ENCODE results near the gene DPEP2.
"Not testable (repeated sequence)": the region's sequence is repeated elsewhere in the genome, so short reads cannot be mapped to it uniquely, and the experiment has no call there.

The DPEP2 gene

DNA sequence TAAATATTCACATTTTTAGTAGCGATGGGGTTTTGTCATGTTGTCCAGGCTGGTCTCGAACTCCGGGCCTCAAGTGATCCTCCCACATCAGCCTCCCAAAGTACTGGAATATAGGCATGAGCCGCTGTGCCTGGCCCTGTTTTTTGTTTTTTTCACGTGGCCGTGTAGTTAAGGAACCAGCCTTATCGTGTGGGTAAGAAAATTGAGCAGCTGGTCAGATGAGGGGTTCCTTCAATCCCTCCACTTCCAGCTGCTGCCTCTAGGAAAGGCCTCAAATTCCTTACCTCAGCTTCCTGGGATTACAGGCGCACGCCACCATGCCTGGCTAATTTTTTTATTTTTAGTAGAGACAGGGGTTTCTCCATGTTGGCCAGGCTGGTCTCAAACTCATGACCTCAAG is 5.9 kb upstream of the DPEP2 start:
- peak; percentile 36 to 58 (median 48) for DNase-seq

DNA sequence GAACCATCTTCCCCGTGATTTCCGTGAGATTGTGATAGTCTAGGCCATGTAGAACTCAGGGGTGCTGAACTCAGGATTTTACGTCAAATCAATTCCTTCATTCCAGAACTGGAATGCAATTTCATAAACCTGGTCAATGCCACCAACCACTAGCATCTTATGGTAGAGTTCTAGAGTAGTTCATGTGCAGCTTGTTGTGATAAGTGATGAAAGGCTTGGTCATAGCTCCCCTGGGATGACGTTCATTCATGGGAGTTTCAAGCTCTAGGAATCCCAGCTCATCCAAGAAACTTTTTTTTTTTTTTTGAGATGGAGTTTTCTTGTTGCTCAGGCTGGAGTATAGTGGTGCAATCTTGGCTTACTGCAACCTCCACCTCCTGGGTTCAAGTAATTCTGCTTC is 3.7 kb upstream of the DPEP2 start:
- DNase-seq, result no peak

DNA sequence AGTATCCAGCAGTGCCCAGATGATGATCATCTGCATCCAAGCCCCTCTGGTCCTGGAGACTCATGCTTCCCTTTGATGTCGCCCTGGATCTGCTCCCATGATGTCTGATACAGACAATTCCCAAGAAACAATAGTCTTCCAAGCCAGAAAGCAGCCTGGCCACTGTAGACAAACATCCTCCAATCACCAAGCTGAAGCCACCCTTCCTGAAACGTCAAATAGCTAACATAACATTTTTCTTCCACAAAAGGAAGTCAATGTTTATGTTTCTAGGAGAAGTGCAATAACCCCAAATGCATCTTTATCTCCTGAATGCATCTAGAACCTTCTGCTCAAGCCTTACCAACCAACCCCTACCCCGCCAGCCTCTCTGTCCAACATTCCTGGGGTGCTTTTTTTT is 1.2 kb upstream of the DPEP2 start:
- peak; percentile 38 to 64 (median 60) for DNase-seq

DNA sequence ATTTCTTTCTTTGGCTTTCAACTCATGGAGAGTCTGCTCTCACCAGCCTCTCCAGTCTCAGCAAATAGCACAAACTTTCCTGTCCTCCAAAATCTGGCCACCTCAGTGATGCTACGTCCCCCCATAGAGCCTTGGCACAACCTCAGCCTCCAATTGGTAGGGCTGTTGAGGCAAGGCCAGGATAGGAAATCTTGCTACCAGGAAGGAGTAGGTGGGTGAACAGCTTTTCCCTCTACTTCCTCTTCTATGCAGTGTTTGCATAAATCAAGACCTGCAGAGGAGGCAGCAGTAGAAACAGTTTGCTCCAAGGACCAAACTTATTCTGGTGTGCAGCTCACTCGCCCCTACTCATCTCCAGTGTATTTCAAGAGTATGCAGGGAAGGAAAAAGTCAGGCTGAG is 701 bp upstream of the DPEP2 start:
- peak; percentile 45 to 83 (median 78) for DNase-seq

DNA sequence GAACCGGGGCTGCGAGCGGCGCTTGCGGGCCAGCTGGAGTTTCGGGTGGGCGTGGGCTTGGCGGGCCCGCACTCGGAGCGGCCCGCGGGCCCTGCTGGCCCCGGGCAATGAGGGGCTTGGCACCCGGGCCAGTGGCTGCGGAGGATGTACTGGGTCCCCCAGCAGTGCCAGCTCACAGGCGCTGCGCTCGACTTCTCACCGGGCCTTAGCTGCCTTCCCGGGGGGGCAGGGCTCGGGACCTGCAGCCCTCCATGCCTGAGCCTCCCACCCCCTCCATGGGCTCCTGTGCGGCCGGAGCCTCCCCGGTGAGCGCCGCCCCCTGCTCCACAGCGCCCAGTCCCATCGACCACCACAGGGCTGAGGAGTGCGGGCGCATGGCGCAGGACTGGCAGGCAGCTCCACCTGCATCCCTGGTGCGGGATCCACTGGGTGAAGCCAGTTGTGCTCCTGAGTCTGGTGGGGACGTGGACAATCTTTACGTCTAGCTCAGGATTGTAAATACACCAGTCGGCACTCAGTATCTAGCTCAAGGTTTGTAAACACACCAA is 979 bp downstream of the DPEP2 start:
- not testable (repeated sequence) for DNase-seq

DNA sequence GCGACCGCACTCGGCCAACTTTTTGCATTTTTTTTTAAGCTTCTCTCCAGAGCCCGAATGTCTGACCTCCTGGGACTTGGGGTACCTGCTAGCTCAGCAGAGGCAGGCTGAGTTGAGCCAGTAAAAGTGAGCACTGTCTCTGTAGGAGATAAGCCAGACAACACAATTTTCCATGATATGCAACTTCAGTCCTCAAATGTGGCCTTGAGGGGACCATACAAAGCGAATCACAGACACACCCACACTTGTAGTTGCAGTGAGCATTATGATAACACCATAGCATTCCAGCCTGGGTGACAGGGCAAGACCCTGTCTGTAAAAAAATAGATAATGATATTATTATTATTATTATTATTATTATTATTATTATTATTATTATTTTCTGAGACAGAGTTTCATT is 2.6 kb downstream of the DPEP2 start:
- no peak for DNase-seq

DNA sequence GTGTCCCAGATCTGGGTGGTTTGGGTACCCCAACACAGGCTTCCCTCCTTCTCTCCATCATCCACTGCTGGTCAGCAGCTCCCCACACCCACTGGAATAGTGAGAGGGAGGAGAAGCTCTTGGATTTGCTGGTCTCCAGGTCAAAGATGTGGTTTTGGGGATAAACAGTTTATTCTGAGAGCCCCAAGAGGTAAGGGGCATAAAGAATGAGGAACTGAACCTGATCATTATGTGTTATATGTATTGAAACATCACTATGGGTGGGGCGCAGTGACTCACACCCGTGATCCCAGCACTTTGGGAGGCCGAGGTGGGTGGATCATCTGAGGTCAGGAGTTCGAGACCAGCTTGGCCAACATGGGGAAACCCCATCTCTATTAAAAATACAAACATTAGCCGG is 3.9 kb downstream of the DPEP2 start:
- DNase-seq, result peak; percentile 31 to 68 (median 53)

DNA sequence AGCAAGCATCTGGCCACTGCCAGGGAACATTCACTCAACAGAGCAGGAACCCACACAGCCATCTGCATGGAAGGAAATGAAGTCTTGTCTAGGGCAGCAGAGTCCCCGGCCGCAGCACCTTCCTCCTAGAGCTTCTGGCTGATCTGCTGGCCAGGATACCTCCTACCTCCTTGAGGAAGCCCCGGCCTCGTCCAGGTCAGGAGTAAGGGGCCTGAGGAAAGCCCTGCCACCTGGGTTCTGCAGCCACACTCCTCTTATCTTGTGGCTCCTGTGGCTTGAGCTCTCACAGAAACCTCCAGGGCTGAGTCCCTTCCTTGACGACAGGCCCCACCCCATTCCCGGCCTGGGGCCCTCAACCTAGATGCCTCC is 5.3 kb downstream of the DPEP2 start:
- not testable (repeated sequence) for DNase-seq

DNA sequence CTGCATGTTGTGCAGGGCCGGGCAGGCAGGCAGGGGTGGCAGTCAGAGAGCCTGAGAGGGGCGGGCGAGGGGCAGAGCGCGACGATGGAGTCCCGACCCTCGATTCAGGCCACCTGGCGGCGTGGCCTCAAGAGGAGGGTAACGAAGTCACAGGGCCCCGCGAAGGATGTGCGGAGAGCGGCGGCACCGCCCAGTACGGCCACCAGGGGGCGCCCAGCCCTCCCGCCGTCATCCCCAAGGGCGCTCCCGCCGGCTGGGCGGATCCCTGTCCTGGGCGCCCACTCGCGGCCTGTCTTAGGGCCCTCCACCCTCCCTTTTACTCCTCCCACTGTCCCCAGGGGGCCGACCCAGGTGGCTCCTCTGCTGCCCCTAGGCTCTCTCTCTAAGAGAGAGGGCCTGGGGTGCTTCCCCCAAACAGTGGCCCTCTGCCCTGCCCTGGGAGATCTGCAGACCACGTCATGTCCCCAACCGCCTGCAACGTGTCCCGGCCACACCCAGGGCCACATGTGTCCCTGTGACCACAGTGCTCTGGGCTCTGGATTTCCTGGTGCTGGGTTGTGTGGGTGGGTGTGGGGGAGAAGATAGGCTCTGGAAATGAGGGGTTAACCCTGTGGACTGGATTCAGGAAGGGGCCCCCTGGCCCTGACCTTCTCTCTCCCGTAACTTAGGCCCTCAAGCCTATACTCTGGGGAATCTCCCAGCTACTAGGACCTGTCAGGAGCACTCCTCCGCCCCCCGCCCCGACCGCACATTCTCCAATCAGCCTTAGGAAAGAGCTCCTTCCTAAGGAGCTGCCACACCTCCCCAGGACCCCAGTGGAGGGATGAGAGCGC is 5.9 kb downstream of the DPEP2 start:
- peak; percentile 87 to 95 (median 92) for DNase-seq

DNA sequence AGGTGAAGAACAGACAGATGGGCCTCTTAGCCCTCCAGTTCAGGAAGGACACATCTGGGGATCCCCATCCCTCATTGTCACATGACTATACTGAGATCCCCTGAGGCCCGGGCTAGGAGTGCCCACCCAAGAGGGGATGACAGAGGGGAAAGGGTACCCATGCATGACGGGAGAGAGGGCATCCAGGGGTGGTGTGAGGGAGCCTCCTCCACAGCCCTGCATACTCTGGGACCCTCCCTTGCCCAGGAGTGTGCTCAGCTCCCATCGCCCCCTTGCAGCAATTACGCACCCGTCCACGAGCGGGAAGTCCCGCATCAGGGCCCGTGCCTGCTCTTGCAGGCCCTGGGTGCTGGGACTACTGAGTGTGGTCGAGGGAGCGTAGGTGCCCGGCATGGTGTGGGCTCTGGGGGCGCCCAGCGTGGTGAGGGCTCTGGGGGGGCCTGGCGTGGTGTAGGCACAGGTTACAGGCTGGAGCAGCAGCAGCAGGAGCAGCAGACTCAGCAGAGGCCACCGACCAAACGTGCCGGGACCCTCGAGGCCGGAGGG is 6.5 kb downstream of the DPEP2 start:
- no peak for DNase-seq

DNA sequence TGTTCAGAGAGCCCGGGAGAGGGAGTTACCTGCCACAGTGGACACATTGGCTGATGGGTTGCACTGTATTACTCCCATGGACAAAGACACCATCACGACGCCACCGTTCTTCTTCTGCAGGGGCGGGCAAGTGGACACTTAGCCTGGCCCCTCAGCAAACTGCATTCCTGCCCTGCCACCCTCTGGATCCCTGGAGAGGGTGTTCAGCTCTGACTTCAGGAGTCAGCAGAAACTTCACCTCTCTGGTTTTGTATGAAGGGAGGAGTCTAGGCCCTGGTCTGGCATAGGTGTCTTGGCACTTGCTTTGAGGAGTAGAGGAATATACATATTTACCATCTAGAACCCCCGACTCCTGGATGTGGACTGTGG is 9.3 kb downstream of the DPEP2 start:
- no peak for DNase-seq

DNA sequence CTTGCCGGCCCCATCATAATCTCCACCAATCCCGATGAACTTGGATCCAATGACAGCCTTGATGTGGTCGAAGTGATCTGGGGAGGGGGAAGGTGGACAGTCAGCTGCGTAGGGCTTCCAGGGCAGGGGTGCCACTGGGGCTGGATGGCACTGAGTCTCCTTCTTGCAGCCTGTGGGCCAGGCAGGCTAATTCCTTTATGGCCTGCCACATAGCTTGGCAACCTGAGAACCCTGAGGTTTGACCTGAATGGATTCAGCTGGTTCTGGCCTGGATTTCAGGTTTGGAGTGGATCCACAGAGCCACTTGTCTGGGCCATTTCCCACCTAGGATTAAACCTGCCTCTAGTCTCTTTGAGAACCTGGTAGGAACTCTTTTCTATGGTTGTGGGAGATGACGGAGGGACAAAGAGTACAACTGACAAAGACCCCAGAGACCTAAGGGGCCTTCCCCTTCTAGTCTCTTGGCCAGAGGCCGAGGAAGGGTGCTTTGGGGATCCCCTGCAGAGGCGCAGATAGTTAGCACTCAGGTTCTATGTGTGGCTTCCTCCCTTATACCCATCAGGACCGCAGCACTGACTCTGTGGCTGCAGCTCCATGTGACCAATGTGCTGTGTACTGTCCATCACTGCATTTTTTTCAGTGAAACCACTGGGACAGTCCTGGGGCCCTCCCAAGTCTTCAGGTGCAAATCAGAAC is 9.8 kb downstream of the DPEP2 start:
- no peak for DNase-seq

DNA sequence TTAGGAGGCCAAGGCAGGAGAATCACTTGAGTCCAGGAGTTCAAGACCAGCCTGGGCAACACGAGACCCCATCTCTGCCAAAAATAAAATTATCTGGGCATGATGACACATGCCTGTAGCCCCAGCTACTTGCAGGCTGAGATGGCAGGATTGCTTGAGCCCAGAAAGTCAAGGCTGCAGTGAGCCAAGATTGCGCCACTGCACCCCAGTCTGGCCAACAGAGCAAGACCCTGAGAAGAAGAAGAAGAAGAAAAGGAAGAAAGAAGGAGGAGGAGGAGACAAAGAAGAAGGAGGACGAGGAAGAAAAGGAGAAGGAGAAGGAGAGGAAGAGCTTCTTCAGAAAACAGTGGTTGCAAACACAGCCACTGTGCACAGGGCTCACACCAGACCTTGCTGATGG is 10.6 kb downstream of the DPEP2 start:
- no peak for DNase-seq

DNA sequence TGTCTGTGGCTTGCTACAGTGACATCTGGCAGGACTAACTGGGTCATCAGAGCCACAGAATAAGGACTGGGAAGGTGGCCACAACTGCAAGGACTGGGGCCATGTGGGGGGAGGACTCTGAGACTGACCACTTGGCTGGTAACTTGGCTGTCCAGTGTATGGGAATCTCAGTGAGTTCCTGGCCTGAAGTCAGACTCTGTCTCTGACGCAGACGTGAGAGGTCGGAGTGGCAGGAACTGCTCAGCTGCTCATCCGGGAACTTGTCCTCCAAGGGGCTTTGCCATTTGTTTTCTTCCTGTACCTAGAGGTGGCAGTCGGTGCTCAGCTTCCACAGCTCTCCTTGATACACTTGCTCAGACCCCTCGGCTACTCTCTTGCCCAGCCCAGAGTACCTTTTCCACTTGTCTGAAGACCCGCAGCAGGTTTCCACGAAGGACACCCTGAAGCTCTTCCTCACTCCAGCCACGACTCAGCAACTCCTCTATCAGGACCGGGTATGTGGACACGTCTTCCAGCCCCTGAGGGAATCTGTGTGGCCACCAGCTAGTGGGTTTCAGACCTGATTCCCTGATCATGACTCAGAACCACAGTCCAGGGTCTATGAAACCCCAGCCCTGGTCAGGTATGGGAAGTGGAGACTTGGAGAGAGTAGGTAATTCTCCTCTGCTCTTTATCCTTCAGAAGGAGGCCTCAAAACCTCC is 11.7 kb downstream of the DPEP2 start:
- no peak for DNase-seq

DNA sequence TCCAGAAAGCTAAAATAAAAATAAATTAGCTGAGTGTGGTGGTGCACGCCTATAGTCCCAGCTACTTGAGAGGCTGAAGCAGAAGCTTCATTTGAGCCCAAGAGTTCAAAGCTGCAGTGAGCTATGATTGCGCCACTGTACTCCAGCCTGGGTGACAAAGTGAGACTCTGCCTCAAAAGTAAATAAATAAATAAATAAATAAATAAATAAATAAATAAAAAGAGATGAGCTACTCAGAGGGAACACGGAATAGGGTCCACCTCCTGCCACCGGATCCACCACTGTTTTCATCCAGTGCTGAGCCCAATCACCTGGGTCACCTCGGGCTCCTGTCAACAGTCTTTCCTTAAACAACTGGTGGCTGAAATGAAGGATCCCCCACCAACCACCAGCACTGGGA is 12.3 kb downstream of the DPEP2 start:
- no peak for DNase-seq

DNA sequence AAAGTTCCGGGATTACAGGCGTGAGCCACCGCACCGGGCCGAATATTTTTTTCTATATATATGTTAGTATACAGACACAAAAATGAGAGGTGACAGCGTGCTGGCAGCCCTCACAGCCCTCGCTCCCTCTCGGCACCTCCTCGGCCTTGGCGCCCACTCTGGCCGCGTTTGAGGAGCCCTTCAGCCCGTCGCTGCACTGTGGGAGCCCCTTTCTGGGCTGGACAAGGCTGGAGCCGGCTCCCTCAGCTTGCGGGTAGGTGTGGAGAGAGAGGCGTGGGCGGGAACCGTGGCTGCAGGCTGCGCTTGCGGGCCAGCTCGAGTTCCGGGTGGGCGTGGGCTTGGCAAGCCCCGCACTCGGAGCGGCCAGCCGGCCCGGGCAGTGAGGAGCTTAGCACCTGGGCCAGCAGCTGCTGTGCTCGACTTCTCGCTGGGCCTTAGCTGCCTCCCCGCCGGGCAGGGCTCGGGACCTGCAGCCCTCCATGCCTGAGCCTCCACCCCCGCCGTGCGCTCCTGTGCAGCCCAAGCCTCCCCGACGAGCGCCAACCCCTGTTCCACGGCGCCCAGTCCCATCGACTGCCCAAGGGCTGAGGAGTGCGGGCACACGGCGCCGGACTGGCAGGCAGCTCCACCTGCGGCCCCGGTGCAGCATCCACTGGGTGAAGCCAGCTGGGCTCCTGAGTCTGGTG is 17.1 kb downstream of the DPEP2 start:
- DNase-seq, result no peak

DNA sequence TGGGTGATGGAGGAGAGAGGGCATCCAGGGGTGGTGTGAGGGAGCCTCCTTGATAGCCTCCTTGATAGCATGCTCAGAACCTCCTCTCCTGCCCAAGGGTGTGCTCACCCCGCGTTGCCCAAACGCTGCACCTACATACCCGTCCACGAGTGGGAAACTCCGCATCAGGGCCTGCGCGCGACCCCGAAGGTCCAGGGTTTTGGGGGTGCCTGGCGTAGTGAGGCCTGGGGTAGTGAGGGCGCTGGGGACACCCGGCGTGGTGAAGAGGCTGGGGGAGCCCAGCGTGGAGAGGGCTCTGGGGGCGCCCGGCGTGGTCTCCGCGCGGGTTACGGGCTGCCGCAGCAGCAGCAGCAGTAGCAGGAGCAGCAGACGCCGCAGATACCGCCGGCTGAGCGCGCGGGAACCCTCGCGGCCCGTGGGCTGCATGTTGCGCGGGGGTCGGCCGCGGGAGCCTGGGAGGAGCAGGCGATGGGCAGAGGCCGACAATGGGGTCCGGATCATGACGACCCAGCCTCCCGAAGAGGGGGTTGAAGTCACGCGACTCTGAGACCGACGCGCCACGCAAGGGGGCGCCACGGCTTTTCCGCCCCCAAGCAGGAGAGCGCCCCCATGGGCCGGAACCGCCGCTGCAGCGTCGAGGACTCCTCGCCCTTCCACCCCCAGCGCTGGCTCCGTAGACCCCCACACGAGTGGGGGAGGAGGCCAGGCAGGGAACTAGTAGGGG is 19.2 kb downstream of the DPEP2 start, which contains the start of gene DPEP3:
TSS of gene DPEP3 (minus strand) at position 545 of the 724 bp plus-strand sequence. CDS start at position 426, 119 bp downstream.
- DNase-seq, result peak in 1 of 4 experiments; percentile 30

DNA sequence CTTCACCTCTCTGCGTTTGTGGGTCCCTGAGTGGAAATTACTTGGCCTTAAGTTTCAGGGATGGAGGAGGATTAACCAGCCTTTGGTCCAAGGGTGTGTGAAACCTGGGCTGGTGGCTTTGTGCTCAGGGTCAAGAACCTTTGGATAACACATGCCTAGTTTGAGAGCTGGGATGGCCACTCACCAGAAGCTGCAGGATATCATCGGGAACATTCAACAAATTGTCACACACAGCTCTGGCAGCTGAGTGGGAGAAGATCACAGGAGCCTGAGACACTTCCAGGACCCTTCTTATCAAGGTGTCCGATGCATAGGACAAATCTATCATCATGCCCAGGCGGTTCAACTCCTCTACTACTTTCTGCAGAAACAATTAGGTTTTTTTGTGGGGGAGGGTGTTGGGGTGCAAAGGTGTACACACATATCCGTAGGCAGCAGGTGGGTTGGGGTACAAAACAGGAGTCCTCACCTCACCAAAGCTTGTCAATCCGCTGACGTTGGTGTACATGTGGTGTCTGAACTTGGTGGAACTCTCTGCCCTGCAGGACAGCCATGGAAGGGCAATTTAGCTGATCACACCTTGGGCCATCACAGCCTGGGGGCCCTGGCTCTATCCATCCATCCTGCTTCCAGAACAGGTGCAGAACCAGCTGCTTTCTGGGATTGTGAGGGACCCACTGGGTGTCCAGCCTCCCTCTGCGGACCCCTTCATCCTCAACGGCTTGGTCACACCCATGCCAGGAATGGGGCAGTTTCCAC is 21.6 kb downstream of the DPEP2 start:
- DNase-seq, result no peak

DNA sequence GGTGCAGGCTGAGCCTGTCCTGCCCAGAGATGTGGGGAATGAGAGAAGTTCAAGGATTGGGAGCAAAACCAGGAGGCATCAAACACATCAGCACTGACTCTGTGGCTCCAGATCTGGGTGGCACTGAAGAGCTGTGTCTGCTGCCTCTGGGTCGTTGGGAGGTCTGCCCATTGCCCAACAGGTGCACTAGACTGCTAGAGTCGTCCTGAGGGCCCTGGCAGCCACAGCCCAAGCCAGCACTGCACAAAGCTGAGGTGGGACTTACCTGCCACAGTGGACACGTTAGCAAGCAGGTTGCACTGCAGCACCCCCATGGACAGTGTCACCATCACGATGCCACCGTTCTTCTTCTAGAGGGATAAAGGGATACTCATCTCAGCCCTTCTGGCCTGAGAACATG is 22.3 kb downstream of the DPEP2 start:
- DNase-seq, result no peak

DNA sequence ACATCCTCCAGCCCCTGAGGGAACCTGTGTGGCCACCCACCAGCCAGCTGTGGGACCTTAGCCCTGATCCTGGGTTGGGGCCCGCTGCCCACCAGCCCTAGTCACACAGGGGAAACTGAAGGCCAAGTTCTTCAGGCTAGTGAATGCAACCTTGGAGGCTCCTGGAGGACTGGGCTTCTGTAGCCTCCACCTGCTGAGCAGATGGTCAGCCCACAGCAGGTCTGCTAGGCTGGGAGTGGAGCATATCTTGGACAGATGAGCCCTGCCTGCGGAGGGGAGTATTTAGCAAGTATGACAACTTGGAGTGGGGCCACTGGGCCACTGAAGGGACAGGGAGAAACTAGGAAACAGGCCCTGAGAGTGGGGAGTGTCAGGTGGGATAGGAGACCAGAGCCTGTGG is 23.1 kb downstream of the DPEP2 start:
- DNase-seq, result no peak

Measured in suppressor macrophage (primary cell).